ENCODE results near the gene XCL1.

The XCL1 gene

GRCh38 chr1:168607872-168608428, 31.5 kb downstream of the XCL1 start:
- no peak for DNase-seq

DNA sequence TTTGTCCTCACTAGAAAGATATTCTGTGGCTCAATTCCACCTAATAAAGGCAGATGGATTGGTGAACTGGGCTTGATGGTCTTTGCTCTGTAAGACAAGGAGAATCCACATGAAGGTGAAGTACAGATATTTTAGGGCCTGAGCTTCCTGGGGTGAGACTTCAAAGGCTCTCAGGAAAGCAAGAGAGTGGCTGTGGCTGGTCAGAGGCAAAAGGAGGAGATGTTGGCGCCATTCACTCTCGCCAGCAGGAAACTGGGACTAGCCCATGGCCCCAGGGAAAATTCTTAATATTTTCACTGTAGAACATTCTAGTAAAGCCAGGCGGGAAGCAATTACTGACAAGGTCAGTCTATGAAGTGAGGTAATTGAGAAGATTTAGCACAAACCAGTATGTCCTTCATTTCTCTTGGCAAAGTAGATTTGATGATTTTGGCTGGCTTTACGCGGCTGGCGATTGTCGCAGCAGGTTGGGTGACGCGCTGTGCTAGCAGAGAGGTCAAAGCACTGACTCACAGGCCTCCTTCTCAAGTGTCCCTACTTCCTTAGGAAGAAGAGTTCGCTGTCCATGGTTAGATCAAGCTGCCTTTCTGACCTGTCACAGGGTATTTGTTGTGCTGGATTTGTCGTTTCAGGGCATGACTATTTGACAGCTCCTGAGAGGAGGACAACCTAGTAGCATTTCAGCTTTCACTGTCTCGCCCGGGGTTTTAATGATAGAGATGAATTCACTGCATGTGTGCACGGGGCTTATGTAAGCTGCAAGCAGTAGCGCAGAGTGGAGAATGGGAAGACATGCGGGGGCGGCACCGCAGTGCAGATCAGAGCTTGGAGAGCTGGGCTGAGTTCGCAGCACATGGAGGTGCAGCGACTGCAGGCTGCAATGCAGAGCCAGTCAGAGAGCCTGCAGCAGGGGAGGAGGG, 32.7 kb downstream of the XCL1 start:
- no peak for DNase-seq

- no peak for DNase-seq
Observed at GRCh38 chr1:168609741-168610510, 33.5 kb downstream of the XCL1 start.

GRCh38 chr1:168613038-168613451, 36.6 kb downstream of the XCL1 start:
- DNase-seq = no peak

DNA sequence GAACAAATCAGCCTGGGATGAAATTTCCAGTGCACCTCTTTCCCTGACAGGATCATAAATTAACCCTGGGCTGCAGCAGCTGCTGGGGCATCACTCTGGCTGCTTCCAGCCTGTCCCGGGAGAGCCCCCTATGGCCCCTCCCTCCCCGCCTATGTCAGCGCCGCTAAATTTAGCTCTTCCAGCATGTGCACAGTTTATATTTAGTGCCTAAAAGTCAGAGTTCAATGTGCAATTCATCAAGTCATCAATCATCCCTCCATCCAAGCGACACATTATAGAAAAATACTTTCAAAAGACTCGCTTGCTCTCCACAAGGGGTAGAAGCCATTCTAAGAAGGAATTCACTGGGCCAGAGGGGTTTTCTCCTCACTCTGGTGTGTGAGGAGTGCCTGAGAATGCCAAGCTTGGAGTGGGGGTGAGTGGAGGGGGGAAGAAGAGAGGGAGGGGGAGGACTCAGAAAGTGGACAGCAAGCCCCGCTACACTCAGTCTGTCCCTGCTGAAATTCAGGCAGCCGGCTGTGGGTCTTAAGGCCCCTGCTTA, 37.4 kb downstream of the XCL1 start:
- DNase-seq = no peak

GRCh38 chr1:168614235-168614634, 37.8 kb downstream of the XCL1 start:
- no peak for DNase-seq

DNA sequence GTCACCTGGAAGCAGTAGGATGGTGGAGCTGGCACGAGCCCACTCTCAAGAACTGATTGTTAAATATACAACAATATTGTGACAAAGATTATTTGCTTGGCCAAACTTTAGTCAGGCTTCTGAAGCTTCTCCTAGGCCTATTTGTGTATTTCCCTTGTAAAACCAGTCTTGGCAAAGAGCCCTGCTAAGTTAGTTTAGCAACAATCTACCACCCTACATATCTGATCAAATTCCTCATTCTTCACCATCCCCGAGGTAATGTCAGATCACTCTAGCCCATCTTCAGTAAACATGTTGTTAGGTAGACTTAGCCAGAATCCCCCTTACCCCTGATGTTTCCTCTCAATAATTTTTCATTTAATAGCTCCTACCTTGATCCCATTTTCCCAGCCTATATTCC, 39.6 kb downstream of the XCL1 start:
- DNase-seq = no peak

DNA sequence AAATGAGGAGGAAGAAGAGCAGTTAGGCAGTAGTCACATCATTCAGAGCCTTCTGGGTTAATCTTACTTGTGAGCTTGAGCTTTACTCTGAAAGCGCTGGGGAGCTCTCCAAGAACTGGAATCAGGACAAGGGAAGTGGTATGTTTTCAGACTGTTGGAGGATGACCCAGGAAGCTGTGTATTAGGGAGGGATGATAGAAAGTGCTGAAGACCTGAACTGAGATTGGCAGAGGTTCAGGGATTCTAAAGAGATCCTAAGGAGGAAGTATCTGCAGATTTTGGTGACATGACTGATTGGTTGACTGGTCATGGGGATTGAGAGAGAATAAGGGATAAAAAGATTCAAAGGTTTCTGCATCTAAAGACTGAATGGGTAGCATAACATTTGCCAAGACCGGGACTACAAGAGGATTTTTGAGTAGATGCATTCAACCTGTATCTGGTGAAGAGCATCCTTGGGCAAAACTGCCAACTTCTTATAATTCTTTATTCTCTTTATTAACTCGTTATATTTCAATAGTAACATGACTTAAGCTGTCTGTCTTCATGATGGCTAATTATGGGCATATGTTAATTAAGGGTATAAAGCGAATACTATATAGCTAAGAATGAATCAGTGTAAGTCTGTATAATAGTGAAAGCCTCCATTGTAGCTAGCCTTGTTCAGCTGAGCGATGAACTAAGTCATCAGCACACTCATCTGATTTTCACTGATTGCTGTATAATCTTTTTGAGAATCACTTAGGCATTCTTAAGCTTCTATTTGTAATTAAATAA, 41.8 kb downstream of the XCL1 start:
- DNase-seq = no peak

- no peak for DNase-seq
Observed at GRCh38 chr1:168618886-168619285, 42.5 kb downstream of the XCL1 start.

- DNase-seq = no peak
Observed at GRCh38 chr1:168621356-168621755, 45.0 kb downstream of the XCL1 start.

DNA sequence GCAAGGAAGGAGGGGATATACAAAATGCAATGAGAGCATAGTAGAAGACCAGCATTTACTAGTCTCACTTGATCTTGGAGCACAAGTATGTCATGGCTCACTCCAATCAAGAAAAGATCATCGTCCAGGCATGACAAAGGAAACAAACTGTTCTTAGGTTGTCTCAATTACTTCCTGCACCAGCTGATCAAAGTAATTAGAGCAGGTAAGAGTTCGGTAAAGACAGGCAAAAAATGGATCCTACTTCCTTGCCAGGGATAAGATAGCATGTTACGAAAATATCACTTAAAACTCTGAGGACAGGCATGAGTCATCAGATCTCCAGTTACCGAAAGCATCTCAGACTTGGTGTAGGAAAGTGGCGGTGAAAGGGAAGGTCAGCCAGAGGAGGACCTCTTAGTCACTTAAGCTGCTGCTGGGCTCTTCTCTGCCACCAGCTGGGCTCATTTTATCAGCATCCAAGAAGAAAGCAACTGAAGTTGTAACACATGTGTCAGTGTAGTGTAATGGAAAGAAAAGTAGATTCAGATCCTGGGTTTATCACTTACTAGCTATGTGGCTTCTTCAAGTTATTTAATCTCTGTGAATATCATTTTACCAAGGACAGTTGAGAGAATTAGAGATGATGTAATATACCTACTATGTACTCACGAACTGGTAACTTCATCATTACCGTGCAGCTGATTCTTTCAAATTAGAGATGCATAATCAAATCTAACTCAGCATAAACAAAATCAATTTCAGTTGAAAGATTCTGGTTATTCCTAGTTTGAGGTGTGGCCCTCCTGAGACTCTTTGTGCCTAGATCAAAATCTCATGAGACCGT, 46.8 kb downstream of the XCL1 start:
- DNase-seq = peak; percentile 24

DNA sequence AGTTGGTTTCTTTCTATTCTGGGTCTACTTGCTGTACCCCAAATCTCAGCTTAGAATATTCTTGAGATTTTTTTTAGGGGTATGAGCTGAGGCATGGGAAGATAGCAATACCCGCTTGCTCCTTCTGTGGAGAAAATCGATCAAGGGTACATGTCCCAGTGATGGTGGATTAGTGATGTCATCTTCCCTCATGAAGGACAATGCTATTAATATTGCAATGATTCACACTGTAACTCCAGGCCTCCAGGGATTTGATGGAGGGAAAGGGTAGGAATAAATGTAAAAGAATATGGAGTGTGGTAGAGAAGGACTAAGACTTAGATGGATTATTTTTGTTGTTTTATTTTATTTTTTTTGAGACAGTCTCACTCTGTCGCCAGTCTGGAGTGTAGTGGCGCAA, 47.4 kb downstream of the XCL1 start:
- DNase-seq = no peak

DNA sequence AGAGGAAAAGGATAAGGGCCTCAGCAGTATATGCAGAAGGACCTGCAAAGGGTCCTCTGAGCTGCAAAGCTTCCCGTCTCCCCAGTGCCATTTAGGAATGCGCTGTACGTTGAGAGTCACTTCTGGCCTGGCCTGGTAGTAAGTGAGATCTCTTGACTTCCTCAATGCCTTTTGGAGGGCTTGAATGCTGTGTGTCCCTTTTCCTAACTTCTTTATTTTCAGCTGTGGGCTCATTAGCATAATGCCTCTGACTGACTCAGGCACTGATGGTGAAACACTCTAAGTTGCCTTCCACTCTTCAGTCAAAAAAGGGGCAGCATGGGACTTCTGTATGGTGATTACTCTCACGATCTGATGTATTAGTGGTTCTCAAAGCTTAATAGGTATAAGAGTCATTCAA, 49.9 kb downstream of the XCL1 start:
- peak; percentile 79 for DNase-seq

DNA sequence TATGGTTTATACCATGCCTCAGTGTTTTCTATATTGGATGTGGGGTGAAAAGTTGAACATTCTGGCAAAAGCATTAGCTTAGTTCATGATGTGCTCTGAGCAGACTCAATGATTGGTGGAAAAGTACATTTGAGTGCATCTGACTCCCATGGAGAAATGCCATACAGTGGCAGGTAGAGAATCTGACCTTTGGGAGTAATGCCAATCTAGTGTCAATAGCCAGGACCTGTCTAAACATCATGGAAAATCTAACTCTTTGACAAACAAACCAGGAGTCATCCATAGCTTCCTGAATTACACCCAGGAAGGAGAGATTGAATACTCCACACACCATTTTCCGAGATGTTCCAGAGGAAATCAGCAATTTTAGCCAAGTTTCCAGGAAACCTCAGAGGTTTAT, 51.0 kb downstream of the XCL1 start:
- DNase-seq = no peak

DNA sequence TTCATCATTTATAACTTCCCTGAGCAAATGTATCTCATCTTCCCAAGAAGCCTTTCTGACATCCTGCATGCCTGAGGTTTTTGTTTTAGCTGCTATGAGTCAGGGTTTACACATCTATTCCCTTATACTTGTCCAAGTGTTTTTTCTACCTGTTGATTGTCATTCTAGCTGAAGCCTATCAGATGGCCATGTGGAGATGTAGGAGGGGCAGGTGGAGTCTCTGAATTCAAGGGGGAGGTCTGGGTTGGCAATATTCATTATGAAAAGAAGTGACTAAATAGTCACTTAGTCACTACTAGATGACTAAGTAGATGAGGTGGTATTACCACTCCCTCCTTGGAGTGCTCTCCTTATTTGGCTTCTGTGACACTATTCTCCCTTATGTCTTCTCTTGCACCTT, 52.4 kb downstream of the XCL1 start:
- peak; percentile 9 for DNase-seq

DNA sequence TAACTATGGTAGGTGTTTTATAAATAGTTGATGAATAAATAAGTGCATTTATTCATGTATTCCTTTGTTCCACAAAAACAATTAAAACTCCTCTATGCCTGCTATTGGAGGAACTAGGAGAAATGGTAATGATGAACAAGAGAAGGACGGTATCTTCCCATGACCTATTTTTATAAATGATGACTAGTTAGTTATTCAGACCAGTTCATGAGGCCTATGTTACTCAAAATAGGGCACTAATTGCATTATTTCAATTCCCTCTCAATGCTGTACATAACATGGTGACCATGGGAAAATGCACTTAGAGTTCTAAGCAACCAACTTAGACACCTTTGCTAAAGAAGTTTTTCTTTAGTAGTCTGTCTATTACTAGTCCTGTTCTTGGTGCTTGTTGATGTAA, 53.1 kb downstream of the XCL1 start:
- DNase-seq = peak; percentile 8
